OCI-M1 (cell line): Measurements from ENCODE around the gene HSPD1.
"Not testable (repeated sequence)": the region's sequence is repeated elsewhere in the genome, so short reads cannot be mapped to it uniquely, and the experiment has no call there.

Source experiments
- DNase-seq: peaks from one replicate; lab custom pipeline; 2025; lab: John Stamatoyannopoulos, UW

The HSPD1 gene

GRCh38 chr2:197496695-197497094, 2.9 kb downstream of the HSPD1 start:
- DNase-seq, result no peak

GRCh38 chr2:197495433-197496134, 4.1 kb downstream of the HSPD1 start:
- no peak for DNase-seq

GRCh38 chr2:197487385-197487784, 12.3 kb downstream of the HSPD1 start:
- no peak for DNase-seq

- no peak for DNase-seq
These were observed 13.5 kb downstream of the HSPD1 start for GRCh38 chr2:197486175-197486574.

- DNase-seq, result not testable (repeated sequence)
These were observed 15.4 kb downstream of the HSPD1 start for GRCh38 chr2:197484248-197484647.

- no peak for DNase-seq
These were observed 19.2 kb downstream of the HSPD1 start for GRCh38 chr2:197480165-197481036.

- peak; percentile 83 for DNase-seq
These were observed 21.8 kb downstream of the HSPD1 start for GRCh38 chr2:197477797-197478196.

GRCh38 chr2:197472166-197472565, 27.5 kb downstream of the HSPD1 start:
- no peak for DNase-seq

- no peak for DNase-seq
These were observed 35.5 kb downstream of the HSPD1 start for GRCh38 chr2:197464175-197464574.

- no peak for DNase-seq
These were observed 38.6 kb downstream of the HSPD1 start for GRCh38 chr2:197461057-197461456.

GRCh38 chr2:197460649-197461048, 39.0 kb downstream of the HSPD1 start:
- no peak for DNase-seq

- DNase-seq, result no peak
These were observed 44.2 kb downstream of the HSPD1 start for GRCh38 chr2:197455428-197455827.

GRCh38 chr2:197454923-197455322, 44.7 kb downstream of the HSPD1 start:
- DNase-seq, result no peak

- no peak for DNase-seq
These were observed 45.7 kb downstream of the HSPD1 start for GRCh38 chr2:197453914-197454398.

- peak; percentile 99 for DNase-seq
These were observed 46.3 kb downstream of the HSPD1 start, which contains the start of gene COQ10B for GRCh38 chr2:197453123-197453913. Gene COQ10B (plus strand): TSS chr2:197453552. CDS start chr2:197453561, 9 bp downstream.

GRCh38 chr2:197452754-197453122, 46.9 kb downstream of the HSPD1 start:
- DNase-seq, result no peak

- DNase-seq, result not testable (repeated sequence)
These were observed 48.7 kb downstream of the HSPD1 start for GRCh38 chr2:197450935-197451358.

- DNase-seq, result no peak
These were observed 49.2 kb downstream of the HSPD1 start for GRCh38 chr2:197450465-197450864.

GRCh38 chr2:197446844-197447243, 52.8 kb downstream of the HSPD1 start:
- no peak for DNase-seq

- no peak for DNase-seq
These were observed 53.9 kb downstream of the HSPD1 start for GRCh38 chr2:197445746-197446145.

GRCh38 chr2:197442857-197443256, 56.8 kb downstream of the HSPD1 start:
- no peak for DNase-seq

- no peak for DNase-seq
These were observed 62.3 kb downstream of the HSPD1 start for GRCh38 chr2:197437380-197437779.
